Parathyroid adenoma (tissue), 2 donors: ENCODE results near the gene STPG4.

Source experiments
- H2AFZ ChIP-seq: fragments of 300-600 bp; sonication (generic); one replicate; pipeline ENCODE4 v1.7.0; 2017; ENCODE audit warnings: antibody characterized with exemption, mild to moderate bottlenecking
- H3K27ac ChIP-seq: fragments of 300-600 bp; sonication (generic); one replicate; pipeline ENCODE4 v1.7.0; 2017
- H3K27me3 ChIP-seq: fragments of 300-600 bp; sonication (generic); one replicate; pipeline ENCODE4 v1.7.0; 2017; ENCODE audit warnings: low read length; ENCODE audit not compliant: control insufficient read depth, insufficient read depth
- H3K36me3 ChIP-seq: fragments of 300-600 bp; sonication (generic); one replicate; pipeline ENCODE4 v1.7.0; 2017; ENCODE audit warnings: low read length; ENCODE audit not compliant: control insufficient read depth, insufficient read depth
- H3K4me1 ChIP-seq: fragments of 300-600 bp; sonication (generic); one replicate; pipeline ENCODE4 v1.7.0; 2017; ENCODE audit warnings: control low read depth
- H3K4me2 ChIP-seq: fragments of 300-600 bp; sonication (generic); one replicate; pipeline ENCODE4 v1.7.0; 2017; ENCODE audit warnings: low read length
- H3K4me3 ChIP-seq: fragments of 300-600 bp; sonication (generic); one replicate; pipeline ENCODE4 v1.7.0; 2017; ENCODE audit warnings: low read depth, low read length
- H3K79me2 ChIP-seq: fragments of 300-600 bp; sonication (generic); one replicate; pipeline ENCODE4 v1.7.0; 2017; ENCODE audit warnings: control low read depth
- H3K9ac ChIP-seq: fragments of 300-600 bp; sonication (generic); one replicate; pipeline ENCODE4 v1.7.0; 2017; ENCODE audit warnings: mild to moderate bottlenecking
- H3K9me3 ChIP-seq: fragments of 300-600 bp; sonication (generic); one replicate; pipeline ENCODE4 v1.7.0; 2017; ENCODE audit warnings: low read length; ENCODE audit not compliant: control insufficient read depth
- TF ChIP-seq, protein P1 (sequence below): fragments of 300-600 bp; sonication (generic); IDR thresholded peaks from one replicate; pipeline ENCODE4 v1.7.0; 2017; ENCODE audit warnings: antibody characterized with exemption, mild to moderate bottlenecking
- donor health status: primary hyperparathyroidism.

The STPG4 gene

DNA sequence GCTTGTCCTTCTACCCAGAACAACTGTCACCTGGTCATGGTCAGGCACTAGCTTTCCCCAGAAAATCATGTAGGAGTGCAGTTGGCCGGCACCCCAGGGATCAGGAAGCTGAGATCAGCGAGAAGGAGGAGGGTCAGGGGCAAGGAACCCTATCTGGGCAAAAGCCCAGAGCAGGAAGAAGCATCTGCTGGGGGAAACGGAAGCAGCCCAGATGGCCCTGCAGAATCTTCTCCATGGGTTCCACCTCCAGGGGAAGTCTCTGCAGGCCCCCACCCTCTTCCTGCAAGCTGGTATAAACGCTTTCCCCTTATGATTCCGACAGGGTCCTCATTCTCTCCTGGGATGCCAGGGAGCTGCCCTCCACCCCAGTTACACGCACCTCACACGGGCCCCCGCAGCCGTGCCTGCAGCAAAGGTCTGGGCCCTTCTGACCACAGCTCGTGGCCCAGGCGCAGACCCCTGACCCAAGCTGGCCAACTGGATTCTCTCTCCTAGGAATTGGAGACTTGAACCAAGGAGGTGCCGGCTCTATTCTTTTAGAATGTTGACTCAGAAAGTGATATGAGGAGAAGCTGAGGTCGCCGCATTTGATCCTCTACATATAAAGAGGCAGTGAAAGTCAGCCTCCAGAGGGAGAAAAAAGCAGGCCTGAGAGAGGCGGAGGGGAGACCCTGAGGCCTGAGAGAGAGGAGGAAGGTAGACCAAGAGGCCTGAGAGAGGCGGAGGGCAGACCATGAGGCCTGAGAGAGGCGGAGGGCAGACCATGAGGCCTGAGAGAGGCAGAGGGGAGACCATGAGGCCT, 71.0 kb downstream of the STPG4 start:
- H3K9me3 ChIP-seq = no peaks in the 10 kb centered on the region
- no peak overlapping the region for H3K4me3 ChIP-seq
- H3K4me2 ChIP-seq = no peak overlapping the region
- H3K36me3 ChIP-seq = no peaks in the 10 kb centered on the region
- no peak overlapping the region for H3K27ac ChIP-seq
- H3K27me3 ChIP-seq = no peaks in the 10 kb centered on the region
- TF ChIP-seq, protein P1, sequence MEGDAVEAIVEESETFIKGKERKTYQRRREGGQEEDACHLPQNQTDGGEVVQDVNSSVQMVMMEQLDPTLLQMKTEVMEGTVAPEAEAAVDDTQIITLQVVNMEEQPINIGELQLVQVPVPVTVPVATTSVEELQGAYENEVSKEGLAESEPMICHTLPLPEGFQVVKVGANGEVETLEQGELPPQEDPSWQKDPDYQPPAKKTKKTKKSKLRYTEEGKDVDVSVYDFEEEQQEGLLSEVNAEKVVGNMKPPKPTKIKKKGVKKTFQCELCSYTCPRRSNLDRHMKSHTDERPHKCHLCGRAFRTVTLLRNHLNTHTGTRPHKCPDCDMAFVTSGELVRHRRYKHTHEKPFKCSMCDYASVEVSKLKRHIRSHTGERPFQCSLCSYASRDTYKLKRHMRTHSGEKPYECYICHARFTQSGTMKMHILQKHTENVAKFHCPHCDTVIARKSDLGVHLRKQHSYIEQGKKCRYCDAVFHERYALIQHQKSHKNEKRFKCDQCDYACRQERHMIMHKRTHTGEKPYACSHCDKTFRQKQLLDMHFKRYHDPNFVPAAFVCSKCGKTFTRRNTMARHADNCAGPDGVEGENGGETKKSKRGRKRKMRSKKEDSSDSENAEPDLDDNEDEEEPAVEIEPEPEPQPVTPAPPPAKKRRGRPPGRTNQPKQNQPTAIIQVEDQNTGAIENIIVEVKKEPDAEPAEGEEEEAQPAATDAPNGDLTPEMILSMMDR = no peak
- H3K79me2 ChIP-seq = no peaks in the 10 kb centered on the region
- H3K9ac ChIP-seq = no peak overlapping the region
- peaks cover 5% of the 10 kb centered on the region for H3K4me1 ChIP-seq
- H2AFZ ChIP-seq = no peak overlapping the region

DNA sequence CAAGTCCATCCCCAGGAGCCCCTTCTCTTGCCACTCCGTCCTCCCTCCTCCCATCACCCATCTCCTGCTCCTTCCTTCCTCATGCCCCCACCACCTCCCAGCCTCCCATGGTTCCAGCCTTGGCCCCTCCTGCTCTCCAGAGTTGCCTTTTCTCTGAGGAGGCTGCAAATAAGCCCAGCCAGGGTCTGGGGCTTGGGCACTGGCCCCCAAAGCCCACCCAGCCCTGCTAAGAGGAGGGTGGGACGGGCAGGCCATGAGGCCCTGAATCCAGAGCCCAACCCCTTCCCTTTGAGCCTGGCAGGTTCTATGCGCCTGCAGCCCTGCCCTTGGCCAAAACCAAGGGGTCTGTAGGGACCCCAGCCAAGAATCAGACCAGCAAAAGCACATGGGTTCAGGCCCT, 71.6 kb downstream of the STPG4 start:
- no peaks in the 10 kb centered on the region for H3K27me3 ChIP-seq
- H3K9me3 ChIP-seq = no peaks in the 10 kb centered on the region
- no peak overlapping the region for H3K27ac ChIP-seq
- H3K79me2 ChIP-seq = no peaks in the 10 kb centered on the region
- no peak overlapping the region for H2AFZ ChIP-seq
- H3K4me3 ChIP-seq = no peak overlapping the region
- no peak overlapping the region for H3K4me2 ChIP-seq
- H3K9ac ChIP-seq = no peak overlapping the region
- peaks cover 7% of the 10 kb centered on the region for H3K4me1 ChIP-seq
- TF ChIP-seq, protein P1 = no peak
- no peaks in the 10 kb centered on the region for H3K36me3 ChIP-seq

DNA sequence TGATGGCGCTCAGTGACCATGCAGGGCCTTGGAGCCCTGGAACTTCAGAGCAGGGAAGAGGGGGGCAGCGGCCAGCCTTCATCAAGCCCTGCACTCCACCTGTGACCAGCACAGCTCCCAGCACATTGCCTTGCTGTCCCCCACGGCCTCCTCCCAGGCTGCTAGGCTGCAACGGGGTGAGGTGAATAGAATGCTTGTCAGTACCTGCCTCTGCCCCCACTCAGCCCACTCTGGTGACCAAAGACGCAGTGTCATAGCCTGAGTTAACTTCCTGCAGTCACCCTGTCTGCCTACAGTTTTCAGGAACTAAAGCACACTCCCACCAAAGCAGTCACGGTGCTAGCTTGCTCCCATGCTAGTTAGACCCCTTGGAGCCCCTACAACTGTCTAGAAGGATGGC, 72.1 kb downstream of the STPG4 start:
- Histone ChIP-seq H3K4me1 (peaks cover 7% of the 10 kb centered on the region), H3K27ac (no peak overlapping the region)

DNA sequence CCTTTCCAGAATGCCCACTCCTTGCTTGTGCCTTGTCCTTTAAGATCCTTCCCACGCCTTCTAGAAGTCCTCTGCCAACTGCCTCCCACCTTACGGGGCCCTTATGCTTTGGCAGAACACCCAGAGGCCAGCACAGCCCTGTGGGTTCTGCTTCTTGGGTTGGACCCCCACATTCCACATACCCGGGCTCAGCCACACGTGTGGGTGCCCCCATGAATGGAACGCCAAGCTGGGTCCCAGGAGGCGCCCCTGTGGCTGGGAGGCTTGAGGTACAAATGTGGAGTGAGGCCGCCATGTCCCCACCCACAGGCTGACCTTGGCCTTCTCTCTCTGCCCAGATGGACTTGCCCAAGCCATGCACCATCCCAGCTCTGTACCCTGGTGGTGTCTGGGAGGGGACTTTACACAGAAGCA, 74.2 kb downstream of the STPG4 start:
- TF ChIP-seq, protein P1 = no peak
- no peak overlapping the region for H3K27ac ChIP-seq

More for the DNA sequence above, 72.1 kb downstream of the STPG4 start:
- Histone ChIP-seq H3K9me3 (no peaks in the 10 kb centered on the region), H3K27me3 (no peaks in the 10 kb centered on the region), H3K4me2 (no peak overlapping the region), H3K4me3 (no peak overlapping the region), H2AFZ (no peak overlapping the region), H3K36me3 (no peaks in the 10 kb centered on the region), H3K79me2 (no peaks in the 10 kb centered on the region), H3K9ac (no peak overlapping the region)
- TF ChIP-seq, protein P1 = no peak

More for the DNA sequence above, 74.2 kb downstream of the STPG4 start:
- Histone ChIP-seq H3K27me3 (no peaks in the 10 kb centered on the region), H3K4me3 (no peak overlapping the region), H3K9me3 (no peaks in the 10 kb centered on the region), H3K4me1 (peaks cover 7% of the 10 kb centered on the region), H2AFZ (no peak overlapping the region), H3K36me3 (no peaks in the 10 kb centered on the region), H3K79me2 (no peaks in the 10 kb centered on the region), H3K9ac (no peak overlapping the region), H3K4me2 (no peak overlapping the region)
